Embryonic facial prominence (tissue), 1 donor: Measurements from ENCODE around the gene MACROD2.
"Not testable (repeated sequence)": the region's sequence is repeated elsewhere in the genome, so short reads cannot be mapped to it uniquely, and the experiment has no call there.

Experiments used
- DNase-seq: peaks from one replicate; pipeline ENCODE4 v3.0.0-alpha.2; 2016; ENCODE audit errors: extremely low spot score

The MACROD2 gene

DNA sequence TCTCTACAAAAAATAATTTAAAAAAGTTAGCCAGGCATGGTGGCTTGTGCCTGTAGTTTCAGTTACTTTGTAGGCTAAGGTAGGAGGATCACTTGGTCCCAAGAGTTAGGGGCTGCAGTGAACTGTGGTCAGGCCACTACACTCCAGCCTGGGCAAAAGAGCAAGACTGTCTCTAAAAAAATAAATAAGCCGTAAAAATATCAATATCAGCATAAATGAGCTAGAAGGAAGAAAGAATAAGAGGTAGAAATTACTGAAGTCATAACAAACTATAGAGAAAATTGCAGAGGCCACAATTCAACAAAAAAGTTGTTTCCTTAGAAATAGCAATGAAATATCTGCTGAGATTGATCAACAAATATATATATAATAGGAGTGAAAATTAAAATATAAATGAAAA, 1169.4 kb downstream of the MACROD2 start:
- DNase-seq = no peak

DNA sequence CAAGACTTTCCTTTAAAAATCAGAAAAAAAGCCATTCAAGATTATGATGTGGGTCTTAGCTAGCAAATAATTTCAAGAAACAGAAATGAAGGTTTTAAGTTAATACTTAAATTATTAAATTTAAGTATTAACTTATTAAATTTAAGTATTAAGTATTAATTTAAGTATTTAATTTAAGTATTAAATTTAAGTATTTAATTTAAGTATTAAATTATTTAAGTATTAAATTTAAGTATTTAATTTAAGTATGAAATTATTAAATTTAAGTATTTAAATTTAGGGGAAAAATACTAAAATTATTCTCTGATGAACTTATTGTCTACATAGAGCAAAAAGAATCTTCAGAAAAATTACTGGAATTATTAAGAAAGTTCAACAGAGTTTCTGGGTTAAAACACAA, 1171.4 kb downstream of the MACROD2 start:
- no peak for DNase-seq

DNA sequence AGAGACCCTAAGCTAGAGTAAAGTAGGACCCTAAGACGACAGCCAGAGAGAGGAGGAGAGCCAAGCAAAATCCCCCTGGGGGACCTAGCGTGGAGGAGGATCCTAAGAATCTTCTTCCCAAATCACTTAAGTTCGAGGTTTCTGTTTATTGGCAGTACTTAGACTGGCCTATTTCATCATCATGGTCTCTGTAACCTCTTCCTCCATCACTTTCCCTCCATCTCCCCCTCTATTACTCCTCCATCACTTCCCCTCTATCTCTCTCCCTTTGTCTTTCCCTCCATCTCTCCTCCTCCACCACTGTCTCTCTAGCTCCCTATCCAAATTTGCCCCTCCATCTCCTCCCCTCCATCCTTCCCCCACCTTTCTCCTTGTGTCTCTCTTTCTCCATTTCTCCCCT, 1175.7 kb downstream of the MACROD2 start:
- no peak for DNase-seq

DNA sequence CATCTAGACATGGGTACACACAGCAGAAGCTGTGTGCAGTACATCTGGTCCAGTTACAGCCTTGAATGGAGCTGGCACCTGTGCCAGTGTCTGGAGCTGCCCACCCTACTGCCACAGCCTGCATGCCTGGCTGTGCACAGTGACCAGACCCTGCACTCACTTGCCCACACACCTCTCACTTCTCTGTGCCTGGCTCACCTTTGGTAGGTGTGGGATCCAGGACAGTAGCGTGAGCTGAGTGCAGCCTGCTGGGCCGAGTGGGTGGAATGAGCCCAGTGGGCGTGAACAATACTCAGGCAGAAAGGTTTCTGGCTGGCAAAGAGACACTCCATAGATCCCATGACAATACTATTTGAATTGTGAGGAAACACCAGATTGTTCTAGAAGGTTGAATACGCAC, 1181.6 kb downstream of the MACROD2 start:
- DNase-seq = no peak

DNA sequence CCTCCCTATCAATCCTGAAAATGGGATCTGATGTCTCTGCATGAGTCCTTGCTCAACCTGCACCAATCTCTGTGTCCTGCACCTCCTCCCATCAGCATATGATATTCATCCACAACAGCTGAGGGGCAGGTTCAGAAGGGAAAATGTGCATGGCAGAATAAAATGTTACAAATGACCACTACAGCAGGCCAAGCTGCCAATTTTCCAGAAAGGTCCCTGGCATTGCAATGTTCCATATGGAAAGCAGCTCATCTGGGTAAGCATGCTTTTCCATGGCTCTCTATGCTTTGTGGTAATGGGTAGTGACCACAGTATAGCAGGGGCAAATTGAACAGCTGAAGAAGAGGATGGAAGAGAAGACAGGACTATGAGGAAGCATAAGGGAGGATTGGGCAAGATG, 1183.3 kb downstream of the MACROD2 start:
- no peak for DNase-seq

DNA sequence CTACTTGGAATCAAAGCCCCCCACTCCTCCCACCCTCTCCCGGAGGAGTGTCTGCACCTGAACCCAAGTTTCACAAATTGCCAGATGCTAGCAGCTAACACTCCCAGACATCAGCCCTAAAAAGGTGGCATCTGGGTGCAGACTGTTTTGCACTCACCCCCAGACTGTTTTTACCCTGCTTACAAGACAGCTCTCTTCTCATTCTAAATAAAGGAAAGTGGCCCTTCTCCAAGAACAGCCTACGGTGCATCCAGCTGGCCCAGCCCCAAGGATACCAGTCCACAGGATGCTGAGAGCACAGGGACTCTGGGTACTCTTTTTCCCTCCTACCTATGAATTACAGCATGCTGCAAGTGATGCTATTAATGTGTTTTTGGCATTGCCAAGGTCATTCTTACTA, 1184.1 kb downstream of the MACROD2 start:
- no peak for DNase-seq

DNA sequence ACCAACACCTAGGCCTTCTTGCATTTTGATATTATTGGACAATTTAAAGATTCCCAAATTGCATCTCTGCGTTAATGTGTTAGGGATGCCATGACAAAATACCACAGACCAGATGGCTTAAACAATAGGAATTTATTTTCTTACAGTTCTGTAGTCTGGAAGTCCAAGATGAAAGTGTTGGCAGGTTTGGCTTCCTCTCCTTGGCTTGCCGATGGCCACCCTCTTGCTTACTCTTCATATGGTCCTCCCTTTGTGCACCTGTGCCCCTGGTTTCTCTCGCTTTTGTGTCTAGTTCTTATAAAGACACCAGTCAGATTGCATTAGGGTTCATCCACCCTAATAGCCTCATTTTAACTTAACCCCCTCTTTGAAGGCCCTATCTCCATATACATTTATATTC, 1184.5 kb downstream of the MACROD2 start:
- no peak for DNase-seq

DNA sequence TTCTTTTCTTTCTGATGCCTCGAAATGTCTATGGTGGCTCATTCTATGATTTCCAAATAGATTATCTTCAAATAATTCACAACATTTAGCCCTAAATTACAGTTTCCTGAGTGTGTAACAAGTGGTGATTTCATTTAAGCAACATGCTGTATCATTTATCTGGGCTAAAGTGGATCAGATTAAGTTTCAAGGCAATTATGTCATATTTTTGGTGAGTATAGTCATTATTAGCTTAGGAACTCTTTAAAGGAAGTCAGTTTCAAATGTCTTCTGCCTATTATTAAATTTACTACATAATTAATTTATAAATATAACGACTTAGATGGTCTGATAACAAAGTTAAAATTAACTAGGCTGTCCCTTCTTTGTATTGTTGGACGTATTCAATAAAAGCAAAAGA, 1190.0 kb downstream of the MACROD2 start:
- no peak for DNase-seq

DNA sequence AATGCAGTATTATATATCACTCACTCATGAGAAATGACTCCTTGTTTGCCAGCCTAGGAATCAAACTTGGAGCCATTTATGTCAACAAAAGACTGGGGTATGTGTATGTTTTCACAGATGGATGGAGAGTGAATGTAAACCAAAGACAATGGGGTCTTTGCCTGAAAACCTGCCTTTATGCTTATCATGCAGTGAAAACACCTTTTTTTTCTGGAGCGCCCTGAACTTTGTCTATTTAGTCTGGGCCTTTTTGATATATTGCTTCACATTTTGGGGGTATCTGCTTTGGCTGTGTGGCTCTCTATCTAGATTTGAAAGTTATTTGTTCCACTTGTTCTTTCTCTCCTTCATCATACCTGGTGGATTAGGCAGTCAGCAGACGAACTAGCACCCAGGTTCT, 1190.6 kb downstream of the MACROD2 start:
- DNase-seq = no peak

DNA sequence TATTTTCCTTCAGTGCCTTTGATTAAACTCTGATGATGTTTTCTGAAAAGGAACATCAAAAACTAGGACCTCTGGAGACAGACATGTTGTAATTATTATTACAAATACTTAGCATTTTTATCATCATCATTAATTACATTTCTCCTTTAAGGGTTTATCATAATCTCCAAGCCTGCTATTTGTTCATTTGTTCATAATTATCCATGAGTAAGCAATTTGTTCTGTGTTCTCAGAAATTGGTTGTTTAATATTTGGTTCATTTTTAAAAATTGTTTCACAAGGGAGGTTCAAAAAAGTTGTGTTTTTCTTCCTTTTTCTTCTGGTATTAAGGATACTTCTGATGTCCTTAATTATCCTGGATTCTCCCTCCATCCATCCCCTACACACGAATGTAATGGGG, 1192.3 kb downstream of the MACROD2 start:
- no peak for DNase-seq

DNA sequence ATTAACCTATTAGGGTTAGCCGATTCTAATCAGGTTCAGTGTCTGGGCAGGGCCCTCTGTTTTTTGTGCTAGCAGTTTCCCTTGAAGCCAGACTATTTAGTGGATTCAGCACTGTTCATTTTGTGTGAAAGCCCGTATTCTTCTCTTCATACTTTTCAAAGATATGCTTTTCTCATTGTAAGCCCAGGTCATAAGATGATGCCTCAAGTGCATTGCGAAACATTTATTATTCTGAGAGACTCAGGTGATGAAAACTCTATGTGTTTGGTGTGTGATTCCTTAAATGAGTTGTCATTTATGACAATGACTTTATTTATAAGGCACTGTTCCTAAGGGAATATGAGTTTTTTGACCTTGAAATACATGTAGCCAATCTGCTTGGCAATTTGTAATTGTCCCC, 1193.1 kb downstream of the MACROD2 start:
- DNase-seq = no peak

DNA sequence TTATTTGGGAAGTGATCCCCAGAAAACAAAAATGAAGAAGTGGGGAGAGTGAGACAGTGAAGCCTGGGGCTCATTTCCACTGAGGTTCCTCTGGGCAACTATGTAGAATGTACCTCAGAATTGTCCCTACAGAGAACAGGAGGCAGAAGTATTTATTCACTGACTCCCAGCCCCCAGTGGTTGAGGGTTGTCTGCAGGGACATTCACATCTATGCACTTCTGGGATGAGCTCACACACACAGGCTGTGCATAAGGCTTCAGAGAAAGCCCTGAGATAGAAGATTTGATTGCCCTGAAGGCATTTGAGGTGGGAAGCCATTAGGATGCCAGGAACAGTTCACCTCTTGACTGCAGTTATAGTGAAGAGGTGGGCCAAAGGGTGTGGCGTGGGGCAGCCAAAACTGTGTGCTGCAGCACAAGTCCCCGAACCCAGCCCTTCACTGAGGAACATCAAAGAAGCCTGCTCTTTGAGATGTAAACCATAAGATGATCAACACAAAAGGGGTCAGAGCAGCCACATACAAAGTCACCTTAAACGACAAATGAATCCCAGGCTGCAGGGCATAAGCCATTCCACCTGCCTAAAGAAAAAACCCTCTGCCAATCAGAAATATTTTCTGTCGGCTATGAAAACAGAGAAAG, 1195.9 kb downstream of the MACROD2 start:
- DNase-seq = no peak

DNA sequence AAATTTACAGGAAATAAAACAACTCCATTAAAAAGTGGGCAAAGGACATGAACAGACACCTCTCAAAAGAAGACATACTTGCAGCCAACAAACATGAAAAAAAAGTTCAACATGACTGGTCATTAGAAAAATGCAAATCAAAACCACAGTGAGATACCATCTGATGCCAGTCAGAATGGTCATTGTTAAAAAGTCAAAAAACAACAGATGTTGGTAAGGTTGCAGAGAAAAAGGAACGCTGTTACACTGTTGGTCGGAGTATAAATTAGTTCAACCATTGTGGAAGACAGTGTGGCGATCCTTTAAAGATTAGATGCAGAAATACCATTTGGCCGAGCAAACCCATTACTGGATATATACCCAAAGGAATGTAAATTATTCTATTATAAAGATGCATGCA, 1200.1 kb downstream of the MACROD2 start:
- DNase-seq = no peak

DNA sequence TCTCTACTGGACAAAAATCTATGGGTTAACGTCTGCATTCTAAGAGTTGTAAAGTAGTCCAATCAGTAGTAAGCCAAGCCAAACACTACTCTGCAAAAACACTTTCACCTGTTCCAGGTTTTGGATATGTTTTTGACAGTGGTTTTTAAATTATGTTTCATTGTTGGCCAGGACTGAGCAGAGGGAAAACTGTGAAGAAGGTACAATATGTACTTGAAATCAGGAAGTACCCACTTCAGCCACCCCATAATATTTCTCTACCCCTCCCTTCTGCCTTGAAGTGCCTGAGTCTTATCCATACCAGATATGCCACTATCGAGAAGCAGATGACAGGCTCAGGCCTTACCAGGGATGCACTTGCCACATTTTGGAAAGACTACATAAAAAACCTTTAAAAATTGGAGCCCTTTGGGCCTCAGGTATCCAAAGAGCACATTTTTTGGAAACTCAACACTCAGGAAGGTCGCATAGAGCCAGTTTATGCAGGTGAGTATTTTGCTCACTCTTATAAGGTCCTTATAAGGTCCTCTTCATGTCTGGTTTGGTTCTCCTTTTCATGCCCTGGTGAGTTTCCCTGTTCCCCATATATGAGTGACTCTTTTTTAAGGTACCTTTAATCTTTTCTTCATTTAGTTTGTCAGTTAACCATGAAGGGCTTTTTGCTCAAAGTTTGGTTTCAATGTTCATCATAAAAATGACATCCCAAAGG, 1201.4 kb downstream of the MACROD2 start:
- DNase-seq = no peak

DNA sequence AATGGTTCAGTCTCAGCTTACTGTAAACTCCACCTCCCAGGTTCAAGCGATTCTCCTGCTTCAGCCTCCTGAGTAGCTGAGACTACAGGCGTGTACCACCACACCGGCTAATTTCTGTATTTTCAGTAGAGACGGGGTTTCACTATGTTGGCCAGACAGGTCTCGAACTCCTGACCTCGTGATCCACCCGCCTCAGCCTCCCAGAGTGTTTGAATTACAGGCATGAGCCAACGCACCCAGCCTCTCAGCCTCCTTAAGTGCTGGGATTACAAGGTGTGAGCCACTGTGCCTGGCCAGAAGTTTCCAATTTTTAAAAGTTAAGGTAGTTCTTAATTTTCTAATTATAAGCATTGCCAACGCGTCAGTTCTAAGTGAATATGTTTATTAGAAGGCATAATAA, 1202.7 kb downstream of the MACROD2 start:
- DNase-seq = not testable (repeated sequence)

DNA sequence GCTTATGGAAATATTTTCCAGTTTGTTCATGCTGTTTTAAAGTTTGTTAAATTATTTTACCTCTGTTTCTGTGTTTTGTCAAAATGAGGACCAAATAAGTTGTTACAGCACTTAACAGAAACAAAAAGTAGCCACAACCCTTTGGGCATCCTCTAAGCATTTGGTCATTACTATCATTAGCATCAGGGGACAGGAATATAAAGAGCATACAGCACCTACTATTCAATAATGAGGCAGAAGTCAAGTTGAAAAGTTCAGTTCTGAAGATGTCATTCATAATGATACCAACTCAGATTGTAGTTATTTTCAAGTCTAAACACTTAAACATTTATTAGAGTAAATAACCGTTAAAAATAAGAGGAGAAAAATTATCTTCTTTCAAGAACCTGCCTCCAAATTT, 1204.4 kb downstream of the MACROD2 start:
- no peak for DNase-seq

DNA sequence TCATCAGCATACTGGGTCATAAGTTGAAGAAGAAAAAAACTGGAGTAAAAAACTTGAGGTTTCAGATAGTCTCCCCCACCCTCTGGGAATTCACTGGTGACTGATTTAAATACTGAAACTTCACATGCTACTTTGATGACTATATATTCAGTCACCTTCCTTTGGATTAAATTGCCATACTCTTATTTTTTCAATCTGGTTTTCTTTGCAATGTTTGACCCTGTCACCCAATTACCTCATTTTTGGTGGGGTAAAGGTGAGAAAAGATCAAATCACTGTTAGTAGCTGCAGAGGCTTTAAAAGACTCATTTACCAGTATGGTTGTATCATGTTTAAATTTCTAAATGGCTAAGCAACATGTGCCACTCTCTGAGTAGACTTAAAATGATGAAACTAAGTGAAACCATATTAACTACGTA, 1204.8 kb downstream of the MACROD2 start:
- DNase-seq = no peak

DNA sequence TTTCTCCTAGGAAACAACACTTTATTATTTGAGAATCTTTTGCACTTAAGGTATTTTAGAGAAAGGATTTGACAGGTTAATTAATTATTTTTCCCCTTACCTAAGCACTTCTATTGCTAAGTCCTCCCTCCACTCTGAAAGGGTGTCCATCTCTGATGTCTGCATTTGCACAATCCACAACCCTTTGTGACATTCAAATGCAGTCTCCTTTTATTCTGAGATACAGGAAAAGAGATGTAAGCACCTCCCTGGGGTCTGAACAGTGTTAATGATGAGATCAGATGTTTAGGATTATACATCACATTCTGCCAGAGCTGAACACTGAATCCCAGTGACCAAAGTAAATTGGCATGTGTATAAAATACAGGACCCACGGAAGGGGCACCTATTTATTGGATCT, 1206.3 kb downstream of the MACROD2 start:
- DNase-seq = no peak

DNA sequence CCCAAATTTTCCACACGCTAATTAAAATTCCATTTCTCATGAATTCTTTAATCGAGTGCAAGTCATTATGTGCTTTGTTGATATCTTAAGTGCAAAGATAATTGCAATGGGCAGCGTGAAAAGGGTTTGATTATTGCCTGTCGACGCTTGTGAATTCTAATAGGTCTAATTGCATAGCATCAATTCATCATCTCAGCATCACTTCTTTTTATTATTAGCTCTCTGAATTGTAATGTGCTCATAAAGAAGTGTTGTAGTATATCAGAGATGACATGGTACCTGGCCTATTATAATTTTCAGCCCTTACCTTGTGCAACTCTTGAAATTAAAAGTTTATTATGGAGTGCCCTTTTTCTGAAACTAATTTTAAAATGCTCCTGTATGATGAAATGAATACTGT, 1208.9 kb downstream of the MACROD2 start:
- no peak for DNase-seq

DNA sequence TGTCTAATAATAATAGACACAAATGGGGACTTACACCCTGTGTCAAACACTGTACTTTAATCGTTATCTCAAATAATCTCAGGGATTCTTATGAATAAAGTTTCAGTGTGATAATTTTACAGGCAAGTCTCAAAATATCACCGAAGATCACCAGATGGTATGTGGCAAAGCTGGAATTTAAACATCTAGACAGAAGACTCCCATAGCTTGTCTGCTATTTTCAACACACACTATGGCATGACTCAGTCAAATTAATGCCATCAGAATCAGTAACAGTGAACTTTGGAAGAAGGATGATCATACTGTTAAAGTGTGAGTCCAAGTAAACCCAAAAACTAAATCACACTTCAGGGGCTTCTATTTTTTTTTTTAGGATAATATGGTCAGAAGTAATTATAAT, 1209.7 kb downstream of the MACROD2 start:
- DNase-seq = no peak

DNA sequence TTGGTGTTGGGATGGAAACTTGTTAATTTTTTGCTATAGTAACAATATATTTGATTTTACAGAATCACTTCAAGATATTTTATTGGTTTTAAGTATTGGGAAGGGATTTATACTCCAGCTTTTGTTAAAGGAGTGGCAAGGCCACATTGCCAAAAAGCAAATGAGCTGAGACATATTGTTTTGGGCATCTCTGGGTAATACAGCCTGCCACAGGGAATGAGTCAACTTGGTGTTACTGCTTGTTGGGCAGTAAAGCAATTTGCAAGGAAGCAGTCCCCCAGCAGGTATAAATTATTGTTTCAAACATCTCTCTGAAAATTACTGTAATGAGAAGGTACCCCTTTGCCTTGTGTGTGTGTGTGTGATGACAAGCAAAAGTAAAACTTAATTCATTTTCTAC, 1210.4 kb downstream of the MACROD2 start:
- no peak for DNase-seq

DNA sequence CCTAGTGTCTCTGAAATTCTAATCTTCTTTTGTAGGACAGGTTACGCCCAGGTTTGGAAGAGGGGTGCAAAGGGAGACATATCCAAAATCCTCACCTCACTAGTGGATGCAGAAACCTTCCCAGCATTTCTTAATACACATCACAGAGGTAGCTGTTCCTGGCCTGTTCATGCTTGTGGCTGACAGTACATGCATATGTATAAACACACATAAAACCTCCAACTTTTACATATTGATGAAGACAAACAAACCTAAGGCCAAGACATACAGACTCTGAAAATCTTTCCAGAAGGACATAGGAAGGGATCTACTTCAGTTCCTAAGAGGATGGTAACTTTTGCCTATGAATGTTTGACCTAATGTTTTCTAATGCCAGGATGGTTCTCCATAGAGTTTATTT, 1214.2 kb downstream of the MACROD2 start:
- DNase-seq = no peak

DNA sequence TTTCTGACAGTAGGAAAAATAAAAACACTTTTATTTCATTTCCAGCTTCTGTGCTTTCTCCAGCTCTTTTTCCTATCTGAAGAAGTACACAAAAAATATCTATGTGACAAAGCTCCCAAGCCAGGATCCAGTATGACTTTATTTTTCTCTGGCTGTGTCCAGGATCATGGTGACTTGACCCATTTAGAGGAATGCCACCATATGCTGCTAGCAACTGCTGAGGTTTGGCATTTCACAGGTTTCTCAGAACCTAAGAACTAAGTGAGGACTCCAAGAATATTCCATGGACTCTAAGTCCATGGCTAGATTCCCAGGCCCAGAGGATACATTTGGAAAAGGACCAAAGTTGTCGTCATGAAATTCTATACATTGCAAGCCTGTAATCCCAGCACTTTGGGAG, 1218.7 kb downstream of the MACROD2 start:
- no peak for DNase-seq
